H1 (cell line): ENCODE measurements around the gene DDB1.

Source experiments
- ATF3 ChIP-seq: IDR thresholded peaks from 2 replicates; pipeline ENCODE4 v1.6.1; 2011; ENCODE audit warnings: low read depth, mild to moderate bottlenecking, low read length; ENCODE audit not compliant: insufficient read depth
- BACH1 ChIP-seq: IDR thresholded peaks from 2 replicates; pipeline ENCODE4 v1.6.1; 2012; ENCODE audit warnings: low read length, improper control_type of control experiment
- CTCF ChIP-seq, 3 experiments: IDR thresholded peaks; 1 replicate in 2 of 3; 2 replicates in 1 of 3; pipeline versions ENCODE4 v1.5.1 to v1.6.1; 2011; ENCODE audit warnings: low read length in 3 of 3, mild to moderate bottlenecking in 3 of 3, inconsistent platforms in 2 of 3, low read depth in 1 of 3, moderate library complexity in 1 of 3; ENCODE audit not compliant: insufficient read depth in 1 of 3; ENCODE audit errors: control extremely low read depth in 1 of 3
- HDAC2 ChIP-seq, 2 experiments: fragments of 300-600 bp in 1 of 2; sonication (generic) in 1 of 2; IDR thresholded peaks; 2 replicates each; pipeline ENCODE4 v1.6.1; 2011 to 2012; ENCODE audit warnings: low read depth in 2 of 2, low read length in 2 of 2, mild to moderate bottlenecking in 2 of 2, moderate library complexity in 2 of 2, borderline replicate concordance in 1 of 2, inconsistent platforms in 1 of 2
- TBP ChIP-seq: IDR thresholded peaks from 2 replicates; pipeline ENCODE4 v1.6.1; 2011; ENCODE audit warnings: low read depth, low read length, improper control_type of control experiment

DNA sequence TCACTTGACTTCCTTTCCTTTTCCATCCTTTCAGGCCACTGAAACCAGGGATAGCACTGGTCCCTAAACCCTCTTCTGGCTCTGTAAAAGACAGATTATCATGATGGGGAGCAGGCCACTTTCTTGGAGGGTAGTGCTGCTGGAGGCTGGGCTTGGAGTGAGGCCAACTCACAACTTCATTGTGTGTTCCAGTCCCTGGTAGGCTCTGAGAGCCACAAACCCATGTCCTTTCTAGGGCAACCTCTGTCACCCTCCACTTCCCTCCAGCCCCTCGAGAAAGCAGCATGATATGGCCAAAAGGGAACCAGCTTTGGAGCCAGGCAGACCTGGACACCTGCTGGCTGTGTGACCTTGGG is 2.4 kb upstream of the DDB1 start:
- TF ChIP-seq TBP (no peak), ATF3 (no peak), CTCF (IDR thresholded peaks at IDR 0.05; ENCODE audit: control extremely low read depth in 1 of 3, insufficient read depth in 1 of 3, low read depth in 1 of 3, low read length in 3 of 3) (no peak), HDAC2 (IDR thresholded peaks at IDR 0.05; ENCODE audit: borderline replicate concordance in 1 of 2, low read depth in 2 of 2, low read length in 2 of 2) (no peak), BACH1 (no peak)
